Measurements from ENCODE around the gene SLC17A7.

Gene SLC17A7

GRCh38 chr19:49403404-49404187 is 37.7 kb downstream of the SLC17A7 start:
- DNase-seq, result no peak

DNA sequence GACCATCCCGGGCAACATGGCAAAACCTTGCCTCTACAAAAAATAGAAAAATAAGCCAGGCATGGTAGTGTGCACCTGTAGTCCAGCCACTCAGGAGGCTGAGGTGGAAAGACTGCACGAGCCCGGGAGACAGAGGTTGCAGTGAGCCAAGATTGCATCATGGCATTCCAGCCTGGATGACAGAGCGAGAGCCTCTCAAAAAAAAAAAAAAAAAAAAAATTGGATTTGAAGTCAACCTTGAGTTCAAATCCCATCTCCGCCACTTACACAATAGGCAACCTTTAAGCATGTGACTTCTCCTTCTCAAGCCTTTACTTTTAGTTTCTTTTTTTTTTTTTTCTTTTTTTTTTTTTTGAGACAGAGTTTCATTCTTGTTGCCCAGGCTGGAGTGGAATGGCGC is 41.3 kb downstream of the SLC17A7 start:
- DNase-seq, result no peak

GRCh38 chr19:49398931-49399330 is 42.4 kb downstream of the SLC17A7 start:
- no peak for DNase-seq

- no peak for DNase-seq
These were observed 43.2 kb downstream of the SLC17A7 start for GRCh38 chr19:49398001-49398615.

DNA sequence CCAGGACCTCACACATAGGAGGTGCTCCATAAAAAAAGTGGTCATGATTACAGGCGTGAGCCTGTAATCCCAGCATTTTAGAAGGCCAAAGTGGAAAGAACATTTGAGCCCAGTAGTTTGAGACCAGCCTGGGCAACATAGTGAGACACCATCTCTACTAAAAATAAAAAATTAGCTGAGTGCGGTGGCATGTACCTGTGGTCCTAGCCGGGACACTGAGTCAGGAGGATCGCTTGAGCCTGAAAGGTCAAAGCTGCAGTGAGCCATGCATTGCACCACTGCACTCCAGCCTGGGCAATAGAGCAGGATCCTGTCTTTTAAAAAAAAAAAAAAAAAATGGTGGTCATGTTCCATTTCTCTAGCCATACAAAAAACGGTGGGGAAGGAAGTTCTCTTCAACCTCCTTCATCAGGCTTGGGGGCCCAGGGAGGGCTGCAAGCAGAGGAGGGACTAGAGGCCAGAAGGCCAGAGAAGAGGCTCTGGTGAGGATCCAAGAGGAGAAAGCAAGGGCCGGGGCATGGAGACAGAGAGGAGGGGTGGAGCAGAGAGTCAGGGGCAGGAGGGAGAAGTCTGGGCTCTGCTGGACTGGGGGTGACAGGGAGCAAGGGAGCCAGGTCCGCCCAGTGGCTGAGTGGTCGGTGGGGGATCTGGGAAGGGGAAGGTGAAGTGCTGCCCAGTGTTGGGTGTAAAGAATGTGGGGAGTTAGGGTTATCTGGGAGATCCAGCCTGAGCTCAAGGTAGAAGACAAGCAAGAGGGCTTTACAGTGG is 44.4 kb downstream of the SLC17A7 start:
- no peak for DNase-seq

DNA sequence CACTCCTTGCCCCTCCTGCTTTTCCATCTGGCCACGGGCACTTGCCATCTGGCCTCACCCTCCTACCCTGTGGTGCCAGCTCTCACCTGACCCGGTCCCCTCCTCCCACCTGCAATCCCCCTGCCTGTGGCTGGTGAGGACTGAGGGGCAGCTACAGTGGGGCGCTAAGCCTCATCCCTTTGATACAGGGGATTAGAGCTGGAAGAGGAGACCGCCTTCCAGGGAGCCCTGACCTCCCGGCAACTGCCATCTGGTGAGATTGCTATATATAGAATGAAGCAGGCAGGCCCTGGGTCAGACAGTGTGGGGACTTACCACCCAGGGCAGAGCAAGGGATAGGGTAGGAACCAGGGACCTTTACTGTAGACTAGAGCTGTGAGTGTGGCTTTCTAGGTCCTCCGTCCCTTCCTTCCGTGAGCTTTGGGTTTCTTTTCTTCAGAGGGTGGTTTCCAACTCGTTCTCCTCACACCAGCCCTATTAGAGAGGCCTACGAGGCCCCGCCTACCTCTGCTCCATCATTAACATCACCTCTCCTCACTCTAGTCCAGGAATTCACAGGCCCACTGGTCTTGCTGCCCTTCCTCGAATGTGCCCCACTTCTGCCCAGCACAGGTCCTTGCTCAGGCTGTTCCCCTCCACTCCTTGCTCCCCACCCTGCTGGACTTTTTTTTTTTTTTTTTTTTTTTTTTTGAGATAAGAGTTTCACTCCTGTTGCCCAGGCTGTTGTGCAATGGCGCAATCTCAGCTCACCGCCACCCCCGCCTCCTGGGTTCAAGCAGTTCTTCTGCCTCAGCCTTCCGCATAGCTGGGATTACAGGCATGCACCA is 45.5 kb downstream of the SLC17A7 start:
- no peak for DNase-seq

- DNase-seq, result no peak
These were observed 47.4 kb downstream of the SLC17A7 start for GRCh38 chr19:49393881-49394280.

- peak; percentile 84 for DNase-seq
These were observed 49.5 kb downstream of the SLC17A7 start for GRCh38 chr19:49391581-49392399.

GRCh38 chr19:49390929-49391359 is 50.4 kb downstream of the SLC17A7 start:
- no peak for DNase-seq

- no peak for DNase-seq
These were observed 51.0 kb downstream of the SLC17A7 start for GRCh38 chr19:49390131-49390928.

GRCh38 chr19:49389406-49389805 is 51.9 kb downstream of the SLC17A7 start:
- DNase-seq, result peak; percentile 16

DNA sequence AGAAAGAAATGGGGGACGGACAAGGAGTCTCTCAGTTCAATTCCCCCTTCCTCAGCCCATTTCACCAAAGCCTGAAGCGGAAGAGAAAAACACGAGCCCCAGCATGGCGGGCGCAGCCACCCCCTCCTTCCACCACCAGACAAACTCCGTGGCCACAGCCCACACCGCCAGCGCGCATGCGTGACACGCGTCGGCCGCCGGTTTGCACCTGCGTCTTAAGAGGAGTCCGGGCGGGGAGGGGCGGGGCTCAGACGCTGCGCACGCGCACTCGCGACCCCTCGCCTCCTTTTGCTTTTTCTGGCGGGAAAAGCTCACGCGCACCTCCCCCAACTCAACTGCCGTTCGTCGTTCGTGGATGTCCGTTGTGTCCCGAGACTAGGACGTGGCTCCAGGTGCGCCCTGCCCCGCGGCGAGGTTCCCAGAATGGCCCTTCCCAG is 53.4 kb downstream of the SLC17A7 start, which contains the start of gene KASH5:
Gene KASH5 (plus strand): TSS at position 314 of the 437 bp plus-strand sequence. CDS start 2,635 bp downstream, outside the sequence.
- peak; percentile 94 for DNase-seq

DNA sequence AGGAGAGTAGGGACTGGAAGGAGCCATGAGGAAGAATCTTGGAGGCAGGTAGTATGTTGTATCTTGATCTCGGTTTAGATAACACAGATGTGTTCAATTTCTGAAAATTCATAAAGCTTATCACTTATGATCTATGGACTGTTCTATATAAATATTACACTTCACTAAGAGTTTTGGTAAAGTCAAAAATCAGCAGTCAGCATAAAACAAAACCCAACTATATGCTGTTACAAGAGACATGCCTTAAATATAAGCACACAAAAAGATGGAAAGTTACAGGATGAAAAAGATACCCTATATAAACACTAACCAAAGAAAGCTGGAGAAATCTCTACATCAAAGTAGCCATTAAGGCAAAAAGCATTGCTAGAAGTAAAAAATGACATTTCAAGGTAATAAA is 57.7 kb downstream of the SLC17A7 start:
- DNase-seq, result no peak

- DNase-seq, result no peak
These were observed 58.7 kb downstream of the SLC17A7 start for GRCh38 chr19:49382639-49383038.

DNA sequence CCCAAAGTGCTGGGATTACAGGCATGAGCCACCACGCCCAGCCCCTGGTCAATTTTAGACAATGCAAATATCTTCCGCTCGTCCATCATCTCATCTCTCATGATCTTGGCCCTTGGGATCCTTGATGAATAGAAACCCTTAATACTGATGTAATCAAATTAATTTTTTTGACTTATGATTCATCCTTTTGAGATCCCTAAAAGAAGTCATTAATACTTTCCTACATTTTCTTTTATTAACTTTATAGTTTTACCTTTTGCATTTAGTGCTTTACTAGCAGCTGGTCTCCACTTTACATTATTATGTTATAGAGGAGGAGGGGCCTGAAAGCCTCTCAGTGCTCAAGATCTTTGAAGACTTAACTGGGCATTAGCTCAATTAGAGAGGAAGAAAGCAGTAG is 60.9 kb downstream of the SLC17A7 start:
- no peak for DNase-seq
